GM18868 (cell line): Measurements from ENCODE around the gene MAP4K1.
"Not testable (repeated sequence)": the region's sequence is repeated elsewhere in the genome, so short reads cannot be mapped to it uniquely, and the experiment has no call there.

ENCODE experiments used
- ATAC-seq: cut with Tn5 transposase; IDR thresholded peaks from one replicate; pipeline ENCODE4 v1.9.1; 2021; ENCODE audit warnings: mild to moderate bottlenecking, moderate library complexity; ENCODE audit not compliant: unreplicated experiment

The MAP4K1 gene

DNA sequence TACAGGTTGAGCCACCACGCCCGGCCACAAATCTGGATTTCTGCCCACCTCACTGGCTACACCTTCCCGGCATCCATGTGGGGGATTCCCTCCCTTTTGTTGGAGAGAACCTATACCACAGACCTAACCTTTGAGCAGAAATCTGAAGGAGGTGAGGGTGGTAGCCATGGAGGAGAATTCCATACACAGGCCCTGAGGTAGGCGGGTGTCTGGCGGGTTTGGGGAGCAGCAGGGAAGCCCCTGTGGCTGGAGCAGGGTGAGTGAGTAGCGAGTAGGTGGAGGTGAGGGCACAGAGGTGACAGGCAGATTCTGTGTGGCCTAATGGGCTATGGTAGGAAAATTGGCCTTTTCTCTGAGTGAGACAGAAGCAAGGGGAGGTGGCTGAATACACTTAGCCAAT, 11.8 kb upstream of the MAP4K1 start:
- ATAC-seq = no peak

DNA sequence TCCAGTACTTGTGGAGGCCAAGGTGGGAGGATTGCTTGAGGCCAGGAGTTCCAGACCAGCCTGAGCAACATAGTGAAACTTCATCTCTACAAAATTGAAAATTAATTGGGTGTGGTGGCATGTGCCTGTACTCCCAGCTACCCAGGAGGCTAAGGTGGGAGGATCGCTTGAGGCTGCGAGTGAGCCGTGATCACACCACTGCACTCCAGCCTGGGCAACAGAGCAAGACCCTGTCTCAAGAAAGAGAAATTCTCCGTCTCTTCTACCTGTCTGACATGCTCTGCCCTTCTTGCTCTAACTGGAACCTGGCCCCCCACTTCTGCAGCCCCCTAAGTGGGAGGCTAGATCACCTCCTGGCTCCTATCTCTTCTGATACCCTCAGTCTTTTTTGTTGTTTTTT, 8.6 kb upstream of the MAP4K1 start:
- ATAC-seq = no peak

DNA sequence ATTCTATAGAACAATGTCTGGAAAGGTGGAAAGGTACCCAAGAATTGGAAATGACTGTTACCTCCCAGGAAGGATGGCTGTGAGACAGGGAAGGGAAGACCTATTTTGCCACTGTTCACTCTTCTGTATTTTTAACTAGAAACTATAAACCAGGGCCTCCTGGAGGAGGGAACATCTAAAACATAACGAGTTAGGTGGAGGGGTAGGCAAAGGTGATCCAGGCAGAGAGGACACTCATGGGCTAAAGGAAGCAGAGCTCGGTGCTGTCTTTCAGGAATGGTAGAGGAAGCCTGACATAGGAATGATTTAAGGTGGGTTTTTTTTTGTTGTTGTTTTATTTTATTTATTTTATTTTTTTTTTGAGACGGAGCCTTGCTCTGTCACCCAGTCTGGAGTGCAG, 7.1 kb upstream of the MAP4K1 start:
- no peak for ATAC-seq

DNA sequence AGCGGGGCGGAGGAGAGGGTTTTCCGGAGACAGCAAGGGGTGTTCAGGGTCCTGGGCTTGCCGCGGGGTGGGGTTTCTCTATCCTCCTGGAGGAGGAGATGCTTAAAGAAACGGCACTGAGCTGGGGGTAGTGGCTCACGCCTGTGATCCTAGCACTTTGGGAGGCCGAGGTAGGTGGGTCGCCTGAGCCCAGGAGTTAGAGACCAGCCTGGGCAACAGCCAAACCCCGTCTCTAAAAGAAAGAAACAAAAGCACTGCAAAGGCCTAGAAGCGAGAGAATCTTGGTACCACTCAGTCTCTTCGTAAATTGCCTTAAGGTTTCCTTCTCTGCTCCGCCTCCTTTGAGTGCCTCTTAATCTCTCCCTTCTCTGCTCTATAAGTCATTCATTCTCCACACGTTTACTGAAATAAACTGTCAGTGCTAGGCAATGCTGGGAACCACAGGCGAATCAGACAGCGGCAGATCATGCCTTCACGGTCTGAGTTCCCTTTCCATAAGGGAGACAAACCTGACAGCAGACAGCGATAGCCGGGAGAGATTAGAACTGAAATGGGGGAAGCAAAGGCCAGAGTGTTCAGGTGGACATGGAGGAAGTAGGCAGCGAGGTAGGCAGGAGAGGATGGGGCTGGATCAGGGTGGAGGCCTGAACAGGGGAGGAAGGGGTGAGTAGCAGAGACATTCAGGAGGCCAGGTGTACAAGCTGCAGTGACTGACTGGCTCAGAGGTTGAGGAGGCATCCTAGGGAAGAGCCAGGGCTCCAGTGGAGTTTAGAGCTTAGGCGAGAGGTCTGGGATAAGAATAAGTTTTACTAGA, 1.8 kb upstream of the MAP4K1 start:
- no peak for ATAC-seq

DNA sequence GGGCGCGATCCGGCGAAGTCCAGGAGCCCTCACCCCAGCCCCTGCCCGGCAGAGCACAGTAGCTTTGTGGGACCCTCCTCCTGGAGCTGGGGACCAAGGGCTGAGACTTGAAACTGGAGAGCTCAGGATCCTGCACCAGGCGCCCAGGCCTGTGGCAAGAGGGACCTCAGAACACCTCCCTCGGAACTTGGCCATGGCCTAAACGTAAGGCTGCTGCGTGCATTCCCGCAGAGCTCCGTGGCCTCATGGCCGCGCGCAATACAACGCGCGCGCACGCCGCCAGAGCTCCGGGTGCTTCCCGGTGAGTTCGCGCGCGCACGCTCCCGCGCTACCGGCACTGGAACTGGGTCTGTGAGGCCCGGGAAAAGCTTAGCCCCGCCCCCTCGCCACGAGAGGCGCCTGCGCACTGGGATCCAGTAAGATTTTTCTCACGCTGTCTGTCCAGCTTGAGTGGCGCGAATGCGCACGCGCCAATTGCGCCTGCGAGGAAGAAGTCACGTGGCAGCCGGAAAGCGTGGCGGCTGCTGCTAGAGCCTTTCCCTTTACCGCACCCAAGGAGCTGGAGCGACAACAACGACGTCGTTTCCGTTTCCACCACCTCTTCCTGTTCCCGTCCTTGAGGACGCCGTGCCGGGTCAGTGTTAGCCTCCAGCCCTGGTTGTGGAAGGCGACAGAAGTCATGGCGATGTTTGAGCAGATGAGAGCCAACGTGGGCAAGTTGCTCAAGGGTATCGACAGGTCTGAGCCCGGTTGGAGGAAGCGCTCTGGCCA, 1.0 kb upstream of the MAP4K1 start, which contains the start of gene EIF3K:
Gene EIF3K, plus strand, starts transcription at position 599 of the 771 bp plus-strand sequence. Its CDS starts 81 bp downstream, at position 680.
- ATAC-seq = peak; percentile 58

DNA sequence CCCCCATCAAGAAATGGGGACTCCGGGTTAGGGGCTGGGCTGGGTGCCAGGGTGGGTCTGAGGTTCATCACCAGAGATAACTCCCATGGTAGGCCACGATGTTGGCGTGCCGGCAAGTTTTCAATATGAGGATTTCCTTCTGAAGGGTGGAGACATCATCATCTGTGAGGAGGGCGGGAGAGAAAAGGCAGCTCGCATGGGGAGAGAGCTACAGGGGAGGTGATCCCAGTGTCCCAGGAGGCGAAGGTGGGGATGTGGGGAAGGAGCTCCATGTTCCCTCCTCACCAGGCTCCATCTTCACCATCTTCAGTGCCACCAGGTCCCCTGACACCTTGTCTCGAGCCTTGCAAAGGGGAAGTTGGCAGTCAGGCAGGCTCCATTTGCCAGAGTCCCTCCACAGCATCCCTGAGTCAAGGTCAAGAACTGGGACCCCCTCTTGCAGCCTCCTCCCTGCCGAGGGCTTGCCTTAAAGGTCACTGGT, 430 bp downstream of the MAP4K1 start:
- no peak for ATAC-seq

DNA sequence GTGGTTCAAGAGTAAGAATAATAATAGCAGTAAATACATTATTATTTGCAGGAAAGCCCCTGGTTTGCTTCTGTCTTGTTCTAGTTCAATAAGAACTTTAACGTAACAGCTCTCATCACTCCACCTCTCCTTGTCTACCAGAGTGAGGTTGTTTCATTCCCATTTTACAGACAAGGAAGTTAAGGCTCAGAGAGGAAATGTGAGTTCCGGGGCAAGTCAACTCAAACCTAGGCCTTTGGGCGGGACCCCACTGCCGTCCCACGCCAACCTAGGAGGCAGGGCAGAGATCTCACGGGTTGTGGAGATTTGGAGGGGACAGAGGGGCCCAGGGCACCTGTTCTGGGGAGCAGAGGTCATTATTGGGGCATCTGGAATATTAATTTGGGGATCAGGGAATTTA, 1.5 kb downstream of the MAP4K1 start:
- ATAC-seq = no peak

DNA sequence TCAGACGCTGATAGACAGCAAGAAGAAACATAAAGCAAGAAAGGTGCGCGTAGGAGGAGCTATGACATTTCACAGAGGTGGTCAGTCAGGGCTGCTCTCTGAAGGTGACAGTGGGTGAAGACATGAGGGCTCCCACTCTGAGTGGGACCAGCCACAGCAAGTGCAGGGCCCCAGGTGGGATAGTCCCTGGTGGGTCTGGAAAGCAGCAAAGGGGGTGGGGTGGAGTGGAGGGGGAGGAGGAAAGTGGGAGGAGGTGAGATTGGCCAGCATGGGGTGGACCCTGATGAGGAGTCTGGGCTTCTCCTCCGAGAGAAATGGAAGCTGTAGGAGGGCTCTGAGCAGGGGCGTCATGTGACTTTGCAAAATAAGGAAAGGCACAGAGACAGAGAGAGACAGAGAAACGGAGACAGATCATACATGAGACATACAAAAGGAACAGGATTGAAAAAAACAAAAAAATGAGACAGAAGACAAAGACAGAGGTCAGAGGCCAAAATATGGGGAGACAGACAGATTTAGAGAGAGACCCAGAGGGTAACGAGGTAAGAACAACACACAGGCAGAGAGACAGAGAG, 2.7 kb downstream of the MAP4K1 start:
- no peak for ATAC-seq

DNA sequence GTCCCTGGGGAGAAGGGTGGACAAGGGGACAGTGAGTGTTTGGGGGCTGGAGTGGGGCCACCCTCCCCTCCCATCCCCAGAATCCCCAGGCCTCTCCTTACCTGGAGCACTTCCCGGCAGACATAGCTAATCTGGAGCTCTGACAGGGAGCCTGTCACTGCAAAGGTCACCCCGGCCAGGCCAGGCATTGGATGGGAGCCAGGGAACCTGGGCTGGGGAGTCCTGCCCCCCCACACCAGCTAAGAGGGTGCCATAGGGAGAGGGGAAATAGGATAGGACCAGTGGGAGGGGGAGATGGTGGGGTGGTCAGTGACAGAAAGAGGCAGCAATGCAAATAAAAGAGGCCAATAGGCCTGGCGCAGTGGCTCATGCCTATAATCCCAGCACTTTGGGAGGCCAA, 3.5 kb downstream of the MAP4K1 start:
- no peak for ATAC-seq

DNA sequence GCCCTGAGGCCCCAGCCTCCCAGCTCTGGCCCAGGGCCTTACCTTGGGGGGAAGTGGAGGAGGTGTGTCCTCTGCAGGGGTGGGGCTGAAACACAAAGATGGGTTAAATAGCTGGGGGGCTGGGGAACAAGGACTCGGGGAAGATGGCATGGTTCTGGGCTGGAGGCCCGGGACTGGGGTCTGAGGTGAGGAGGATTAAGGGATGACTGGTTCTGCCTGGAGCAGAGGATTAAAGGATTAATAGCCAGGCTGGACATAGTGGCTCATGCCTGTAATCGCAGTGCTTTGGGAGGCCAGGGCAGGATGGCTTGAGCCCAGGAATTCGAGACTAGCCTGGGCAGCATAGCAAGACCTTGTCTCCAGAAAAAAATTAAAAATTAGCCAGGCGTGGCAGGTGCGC, 11.6 kb downstream of the MAP4K1 start:
- ATAC-seq = no peak

DNA sequence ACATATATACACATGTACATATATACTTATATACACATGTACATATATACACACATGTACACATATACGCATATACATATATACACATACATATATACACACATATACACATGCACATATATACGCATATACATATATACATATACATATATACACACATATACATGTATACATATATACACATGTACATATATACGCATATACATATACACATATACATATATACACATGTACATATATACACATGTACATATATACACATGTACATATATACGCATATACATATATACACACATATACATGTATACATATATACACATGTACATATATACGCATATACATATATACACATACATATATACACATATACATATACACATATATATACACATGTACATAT, 14.9 kb downstream of the MAP4K1 start:
- not testable (repeated sequence) for ATAC-seq

DNA sequence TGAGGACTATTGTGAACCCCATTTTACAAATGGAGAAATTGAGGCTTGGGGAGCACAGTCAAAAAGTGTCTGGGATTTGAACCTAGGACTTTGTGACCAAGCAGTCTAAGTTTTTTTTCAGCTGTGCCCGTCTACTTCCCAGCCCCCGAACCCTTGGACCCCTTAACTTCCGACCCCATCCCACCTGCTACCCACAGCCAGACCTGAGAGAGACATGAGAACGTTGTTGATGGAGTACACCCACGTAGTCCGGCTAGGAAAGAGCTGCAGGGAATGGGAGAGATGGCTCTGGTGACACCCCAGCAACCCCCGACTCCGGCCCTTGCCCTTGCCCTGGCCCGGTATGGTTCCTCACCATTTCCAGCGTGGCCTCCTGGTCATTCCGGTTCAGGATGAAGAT, 18.0 kb downstream of the MAP4K1 start:
- ATAC-seq = no peak

DNA sequence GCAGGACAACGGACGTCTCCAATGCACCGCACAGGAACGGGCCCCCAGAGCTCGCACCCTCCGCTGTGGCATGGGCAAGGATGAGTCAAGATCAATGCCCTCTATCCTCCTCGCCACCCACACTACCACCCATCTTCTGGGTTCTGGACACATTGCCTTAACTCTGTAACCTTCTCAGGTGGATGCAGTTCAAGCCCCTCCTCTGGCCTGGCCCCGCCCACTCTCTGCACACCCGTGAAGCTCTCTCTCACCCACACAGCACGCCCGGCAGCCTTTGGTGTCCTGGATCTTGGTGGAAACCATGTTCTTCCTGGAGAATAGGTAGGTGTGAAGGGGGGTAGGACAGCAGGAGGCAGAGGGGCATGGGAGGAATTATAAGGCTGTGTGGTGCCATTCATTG, 20.7 kb downstream of the MAP4K1 start:
- ATAC-seq = no peak

DNA sequence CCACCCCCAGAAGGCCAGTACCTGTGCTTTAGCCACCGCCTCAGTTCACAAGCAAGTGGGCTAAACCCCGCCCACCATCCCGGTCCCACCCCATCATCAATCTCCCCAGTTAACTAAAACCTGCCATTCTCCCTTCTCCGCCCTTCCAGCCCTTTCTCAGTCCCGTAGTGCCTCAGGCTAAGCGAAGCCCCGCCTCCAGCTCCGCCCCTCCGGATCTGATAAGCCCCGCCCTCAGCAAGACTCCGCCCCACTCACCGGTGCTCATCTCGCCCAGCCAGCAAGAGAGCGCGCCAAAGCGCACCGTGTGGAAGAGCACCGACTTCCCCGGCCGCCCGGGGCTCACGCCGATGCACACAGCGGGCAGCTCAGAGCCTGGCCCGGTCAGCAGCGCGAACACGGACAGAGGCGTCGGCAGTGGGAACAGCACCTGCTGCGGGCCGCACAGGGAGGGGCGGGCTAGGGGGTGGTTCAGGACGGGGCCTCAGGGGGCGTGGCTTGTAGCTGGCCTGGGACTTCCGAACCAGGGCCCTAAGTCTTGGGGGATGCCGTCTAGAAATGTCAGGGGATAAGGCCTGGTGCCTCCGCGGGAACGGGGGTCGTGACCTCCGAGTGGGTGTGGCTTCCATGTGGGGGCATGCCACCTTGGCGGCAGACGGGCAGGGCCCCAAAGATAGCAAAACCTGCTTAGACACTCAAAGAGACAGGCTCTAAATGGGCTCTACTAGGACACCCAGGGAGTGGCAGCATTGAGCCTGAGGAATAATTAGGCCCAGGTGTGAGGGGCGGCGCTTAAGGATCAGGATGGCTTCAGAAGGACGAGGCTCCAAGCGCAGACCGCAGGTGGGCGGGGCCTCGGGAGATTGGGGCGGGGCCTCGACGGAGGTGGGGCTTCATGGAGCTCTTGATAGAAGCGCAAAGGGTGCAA, 21.4 kb downstream of the MAP4K1 start:
- ATAC-seq = no peak

DNA sequence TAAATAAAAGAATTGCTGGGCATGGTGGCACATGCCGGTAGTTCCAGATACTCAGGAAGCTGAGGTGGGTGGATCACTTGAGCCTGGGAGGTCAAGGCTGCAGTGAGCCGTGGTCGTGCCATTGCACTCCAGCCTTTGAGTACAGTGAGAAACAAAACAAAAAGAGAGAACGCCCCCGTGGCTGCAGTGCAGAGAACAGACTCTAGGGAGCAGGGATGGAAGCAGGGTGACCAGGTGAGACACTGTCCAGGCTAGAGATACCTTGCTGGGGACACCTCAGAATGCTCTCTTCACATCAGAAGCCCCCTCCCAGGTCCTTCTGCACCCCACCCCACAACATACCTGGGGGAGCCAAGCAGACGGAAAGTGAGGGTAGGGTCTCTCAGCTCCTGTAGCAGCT, 24.8 kb downstream of the MAP4K1 start:
- no peak for ATAC-seq

DNA sequence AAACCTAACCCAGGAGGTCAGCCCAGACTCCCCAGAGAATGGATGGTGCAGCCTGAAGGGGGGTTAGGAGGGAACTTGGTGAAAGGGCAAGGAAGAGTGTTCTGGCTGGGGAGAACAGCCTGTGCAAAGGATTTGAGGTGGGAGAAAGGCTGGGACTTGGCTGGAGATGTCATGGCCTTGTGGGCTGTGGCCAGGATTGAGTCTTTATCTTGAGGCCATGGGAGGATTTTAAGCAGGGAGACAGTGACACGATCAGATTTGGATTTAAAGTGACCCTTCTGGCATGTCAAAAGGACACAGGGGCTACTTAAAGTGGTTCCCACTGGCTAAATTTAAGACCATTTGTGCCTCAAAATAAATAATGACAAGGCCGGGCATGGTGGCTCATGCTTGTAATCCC, 29.7 kb downstream of the MAP4K1 start:
- ATAC-seq = no peak

DNA sequence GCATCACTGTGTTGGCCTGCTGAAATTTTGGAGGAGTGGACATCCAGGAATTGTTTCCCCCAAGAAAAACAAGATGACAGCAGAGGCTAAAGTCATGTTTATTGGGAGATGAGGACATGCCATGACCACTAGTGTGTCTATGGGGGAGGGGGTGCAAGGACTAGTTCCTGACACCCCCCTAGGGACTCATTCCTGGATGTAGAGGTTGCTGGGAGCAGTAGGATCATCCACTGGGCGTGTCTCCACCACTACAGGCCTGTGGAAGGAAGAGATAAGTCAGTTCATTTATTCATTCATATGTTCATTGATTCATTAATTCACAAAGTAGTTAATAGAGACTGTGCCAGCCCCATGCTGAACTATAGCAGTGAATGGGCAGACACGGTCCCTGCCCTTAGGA, 30.2 kb downstream of the MAP4K1 start:
- ATAC-seq = no peak

DNA sequence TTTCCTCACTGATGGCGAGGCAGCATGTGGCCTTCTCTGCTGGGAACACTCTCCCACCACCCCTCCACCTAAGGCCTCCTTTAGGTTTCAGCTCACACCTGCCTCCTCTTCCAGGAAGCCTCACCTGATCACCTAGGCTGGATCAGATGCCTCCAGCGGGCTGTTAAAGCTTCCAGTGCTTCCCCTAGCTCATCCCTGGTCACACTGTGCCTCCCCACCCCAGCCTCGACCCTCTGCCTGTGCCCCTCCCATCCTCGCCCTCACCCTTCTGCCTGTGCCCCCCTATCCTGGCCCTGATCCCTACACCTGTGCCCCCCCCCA, 33.8 kb downstream of the MAP4K1 start:
- ATAC-seq = no peak

DNA sequence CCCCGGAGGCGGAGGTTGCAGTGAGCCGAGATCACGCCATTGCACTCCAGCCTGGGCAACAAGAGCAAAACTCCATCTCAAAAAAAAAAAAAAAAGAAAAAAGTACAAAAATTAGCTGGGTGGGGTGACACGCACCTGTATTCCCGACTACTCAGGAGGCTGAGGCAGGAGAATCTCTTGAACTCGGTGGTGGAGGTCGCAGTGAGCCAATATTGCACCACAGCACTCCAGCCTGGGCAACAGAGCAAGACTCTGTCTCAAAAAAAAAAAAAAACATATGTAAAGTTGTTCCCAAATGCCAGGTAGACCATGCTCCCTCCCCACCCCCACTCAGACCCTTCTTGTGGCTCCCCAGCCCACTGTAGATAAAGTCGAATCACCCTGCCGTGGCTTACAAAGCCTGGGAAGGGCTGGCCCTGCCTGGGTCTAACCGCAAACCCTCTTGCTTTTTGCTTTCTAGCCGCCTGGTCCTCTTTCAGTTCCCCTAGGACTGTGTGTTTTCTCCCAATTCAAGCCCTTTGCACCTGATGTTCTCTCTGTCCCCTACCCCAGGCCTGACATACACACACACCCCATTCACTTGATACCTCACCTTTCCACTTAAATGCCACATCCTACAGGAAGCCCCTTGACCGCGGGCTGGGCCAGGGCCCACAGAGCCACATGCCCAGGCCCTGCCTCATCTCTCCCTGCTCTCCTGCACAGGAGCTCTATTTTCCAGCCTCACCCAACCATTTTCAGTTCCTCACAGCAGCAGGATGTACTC, 34.4 kb downstream of the MAP4K1 start:
- no peak for ATAC-seq

DNA sequence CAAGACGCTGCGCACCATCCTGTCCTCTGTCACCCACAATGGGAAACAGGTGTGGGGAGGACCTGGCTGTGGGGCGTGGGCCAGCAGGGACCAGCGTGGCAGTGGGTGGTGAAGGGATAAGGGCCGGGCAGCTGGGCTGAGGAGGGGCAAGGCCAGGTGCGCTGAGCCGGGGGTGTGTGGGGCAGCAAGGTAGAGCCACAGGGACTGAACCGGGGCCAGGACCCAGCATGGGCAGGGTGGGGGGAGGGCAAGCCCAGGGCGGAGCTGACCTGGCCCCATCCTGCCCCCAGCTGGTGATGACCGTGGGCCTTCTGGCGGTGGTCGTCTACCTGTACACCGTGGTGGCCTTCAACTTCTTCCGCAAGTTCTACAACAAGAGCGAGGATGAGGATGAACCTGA, 37.7 kb downstream of the MAP4K1 start:
- no peak for ATAC-seq
